ENCODE data around the gene YWHAH. TPM values are rescaled to one million over a fixed set of nuclear protein-coding genes. Genes with fewer than 3 reads are reported as not detected.

The YWHAH gene
- total RNA-seq, 4 donors from 2014 or later: 93.0 to 111 (median 103) TPM

DNA sequence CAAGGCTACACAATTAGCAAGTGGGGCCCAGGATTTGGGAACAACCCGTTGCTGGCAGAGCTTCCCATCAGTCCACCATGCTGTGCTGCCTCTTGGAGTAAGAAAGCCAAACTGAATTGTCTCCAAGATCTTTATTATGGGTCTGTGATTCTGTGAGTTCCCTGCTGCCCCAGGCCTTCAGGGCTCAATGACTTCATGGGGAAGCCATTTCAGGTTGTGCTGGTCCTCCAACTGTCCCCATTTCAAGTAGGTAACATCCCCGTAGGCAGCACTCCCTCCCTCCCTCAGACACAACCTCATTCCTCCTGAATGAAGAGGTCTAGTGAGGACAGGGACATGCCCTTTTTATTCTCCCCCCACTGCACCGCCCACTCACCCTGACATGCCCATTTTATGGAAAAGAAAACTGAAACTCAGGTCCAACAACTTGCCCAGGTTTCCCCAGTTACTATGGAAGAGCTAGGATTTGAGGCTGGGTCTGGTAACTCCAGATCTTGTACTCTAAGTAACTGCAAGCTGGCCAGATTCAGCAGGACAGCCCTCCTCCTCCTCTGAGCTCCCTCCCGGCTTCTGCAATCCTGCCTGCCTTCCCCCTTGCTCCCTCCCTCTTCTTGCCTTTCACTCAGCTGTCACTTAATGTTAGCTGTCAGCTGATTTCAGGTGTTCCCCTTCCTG is 8.2 kb upstream of the YWHAH start:
- DNase-seq: no peak
- no peaks in the 10 kb centered on the region for H3K4me1 ChIP-seq
- no peaks in the 10 kb centered on the region for H3K36me3 ChIP-seq
- 66% methylated on average over 4 of the region's 4 CpGs for WGBS, 2 donors
- intact Hi-C loops (cut with DNase I): no loop called here
- H3K4me3 ChIP-seq (replicated peaks in 1 of 3): no peak overlapping the region
- TF ChIP-seq POLR2A (IDR thresholded peaks at IDR 0.05): no peak
- TF ChIP-seq, protein P1, sequence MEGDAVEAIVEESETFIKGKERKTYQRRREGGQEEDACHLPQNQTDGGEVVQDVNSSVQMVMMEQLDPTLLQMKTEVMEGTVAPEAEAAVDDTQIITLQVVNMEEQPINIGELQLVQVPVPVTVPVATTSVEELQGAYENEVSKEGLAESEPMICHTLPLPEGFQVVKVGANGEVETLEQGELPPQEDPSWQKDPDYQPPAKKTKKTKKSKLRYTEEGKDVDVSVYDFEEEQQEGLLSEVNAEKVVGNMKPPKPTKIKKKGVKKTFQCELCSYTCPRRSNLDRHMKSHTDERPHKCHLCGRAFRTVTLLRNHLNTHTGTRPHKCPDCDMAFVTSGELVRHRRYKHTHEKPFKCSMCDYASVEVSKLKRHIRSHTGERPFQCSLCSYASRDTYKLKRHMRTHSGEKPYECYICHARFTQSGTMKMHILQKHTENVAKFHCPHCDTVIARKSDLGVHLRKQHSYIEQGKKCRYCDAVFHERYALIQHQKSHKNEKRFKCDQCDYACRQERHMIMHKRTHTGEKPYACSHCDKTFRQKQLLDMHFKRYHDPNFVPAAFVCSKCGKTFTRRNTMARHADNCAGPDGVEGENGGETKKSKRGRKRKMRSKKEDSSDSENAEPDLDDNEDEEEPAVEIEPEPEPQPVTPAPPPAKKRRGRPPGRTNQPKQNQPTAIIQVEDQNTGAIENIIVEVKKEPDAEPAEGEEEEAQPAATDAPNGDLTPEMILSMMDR (IDR thresholded peaks at IDR 0.05): no peak
- no peaks in the 10 kb centered on the region for H3K9me3 ChIP-seq
- no peaks in the 10 kb centered on the region for H3K27me3 ChIP-seq
- H3K27ac ChIP-seq: no peak overlapping the region

DNA sequence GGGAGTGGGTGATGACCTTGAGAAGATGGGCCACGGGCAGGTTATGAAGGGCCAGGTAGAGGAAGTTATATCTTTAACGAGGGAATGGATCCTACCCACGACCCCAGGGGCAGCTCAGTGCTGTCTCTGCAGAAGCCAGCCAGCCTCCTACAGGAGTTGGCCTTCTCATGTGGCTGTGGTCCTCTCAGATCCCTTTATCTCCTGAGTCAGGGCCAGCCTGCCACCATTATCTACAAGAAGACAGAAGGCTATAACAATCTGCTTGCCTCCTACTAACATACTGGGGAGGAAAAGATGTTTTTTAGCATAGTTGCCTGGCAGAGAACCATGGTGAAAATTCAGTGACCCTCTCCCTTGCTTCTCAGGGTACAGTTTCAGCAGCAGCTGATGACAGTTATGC is 7.0 kb upstream of the YWHAH start:
- H3K27ac ChIP-seq: no peak overlapping the region
- H3K4me3 ChIP-seq (replicated peaks in 1 of 3): no peak overlapping the region
- WGBS, 2 donors: 64 to 77% methylated on average over 3 of the region's 3 CpGs
- no peaks in the 10 kb centered on the region for H3K9me3 ChIP-seq
- no peaks in the 10 kb centered on the region for H3K27me3 ChIP-seq
- DNase-seq: no peak
- intact Hi-C loops (cut with DNase I): no loop called here
- no peaks in the 10 kb centered on the region for H3K4me1 ChIP-seq
- no peaks in the 10 kb centered on the region for H3K36me3 ChIP-seq
- TF ChIP-seq, protein P1 (IDR thresholded peaks at IDR 0.05): no peak
- TF ChIP-seq POLR2A (IDR thresholded peaks at IDR 0.05): no peak

DNA sequence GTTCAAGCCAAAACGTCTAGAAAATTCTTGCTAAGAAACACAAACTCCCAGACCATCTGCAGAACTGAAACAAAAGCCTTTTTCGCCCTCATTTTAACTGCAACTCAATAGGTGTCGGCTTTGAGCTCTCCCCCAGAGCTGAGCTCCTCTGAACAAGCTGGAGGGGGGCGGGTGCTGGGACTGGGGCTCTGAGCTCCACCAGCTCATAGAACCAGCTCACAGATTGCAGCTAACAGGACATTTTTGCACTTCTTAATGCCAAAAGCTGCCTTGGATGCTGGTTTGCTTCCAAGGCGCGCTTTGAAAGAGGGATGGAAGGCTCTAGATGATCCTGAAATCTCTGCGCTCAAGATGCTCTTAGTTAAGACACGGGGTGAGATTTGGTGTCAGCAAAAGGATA is 6.0 kb upstream of the YWHAH start:
- H3K4me3 ChIP-seq (replicated peaks in 1 of 3): no peak overlapping the region
- DNase-seq: no peak
- no peaks in the 10 kb centered on the region for H3K36me3 ChIP-seq
- TF ChIP-seq POLR2A (IDR thresholded peaks at IDR 0.05): no peak
- TF ChIP-seq, protein P1 (IDR thresholded peaks at IDR 0.05): no peak
- no peaks in the 10 kb centered on the region for H3K27me3 ChIP-seq
- no peak overlapping the region for H3K27ac ChIP-seq
- peaks cover 0 to under 1% of the 10 kb centered on the region in 2 donors for H3K4me1 ChIP-seq
- 71 to 80% methylated on average over 8 of the region's 8 CpGs for WGBS, 2 donors
- H3K9me3 ChIP-seq: no peaks in the 10 kb centered on the region
- intact Hi-C loops (cut with DNase I): no loop called here

DNA sequence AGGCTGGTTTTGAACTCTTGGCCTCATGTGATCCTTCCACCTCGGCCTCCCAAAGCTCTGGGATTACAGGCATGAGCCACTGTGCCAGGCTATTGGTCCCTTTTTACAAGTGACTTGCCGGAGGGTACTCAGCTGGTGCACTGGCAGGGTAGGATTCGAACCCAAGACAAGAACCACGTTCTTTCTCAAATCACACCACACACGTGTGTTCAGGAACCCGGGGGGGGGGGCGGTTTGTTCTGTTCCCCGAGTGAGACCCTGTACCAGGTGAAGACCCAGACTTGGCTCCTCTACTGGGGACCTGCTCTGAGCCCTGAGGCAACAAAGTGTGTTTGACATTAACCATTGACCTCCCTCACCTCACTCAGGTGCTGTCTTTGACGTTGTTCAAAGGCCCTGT is 3.8 kb upstream of the YWHAH start:
- Histone ChIP-seq H3K4me3 (replicated peaks in 1 of 3) (no peak overlapping the region), H3K27ac (no peak overlapping the region), H3K36me3 (no peaks in the 10 kb centered on the region), H3K9me3 (no peaks in the 10 kb centered on the region), H3K27me3 (no peaks in the 10 kb centered on the region), H3K4me1 (peaks cover 0 to 7% of the 10 kb centered on the region in 2 donors)
- DNase-seq: no peak
- intact Hi-C loops (cut with DNase I): loop anchor here (5.0 to 10.0 kb wide), 2 partner anchors 188 to 276 kb away; partner anchors contain the start of genes DEPDC5, PISD and PRR14L
- WGBS, 2 donors: 83 to 85% methylated on average over 9 of the region's 9 CpGs
- no peak for TF ChIP-seq POLR2A (IDR thresholded peaks at IDR 0.05)
- TF ChIP-seq, protein P1 (IDR thresholded peaks at IDR 0.05): no peak

DNA sequence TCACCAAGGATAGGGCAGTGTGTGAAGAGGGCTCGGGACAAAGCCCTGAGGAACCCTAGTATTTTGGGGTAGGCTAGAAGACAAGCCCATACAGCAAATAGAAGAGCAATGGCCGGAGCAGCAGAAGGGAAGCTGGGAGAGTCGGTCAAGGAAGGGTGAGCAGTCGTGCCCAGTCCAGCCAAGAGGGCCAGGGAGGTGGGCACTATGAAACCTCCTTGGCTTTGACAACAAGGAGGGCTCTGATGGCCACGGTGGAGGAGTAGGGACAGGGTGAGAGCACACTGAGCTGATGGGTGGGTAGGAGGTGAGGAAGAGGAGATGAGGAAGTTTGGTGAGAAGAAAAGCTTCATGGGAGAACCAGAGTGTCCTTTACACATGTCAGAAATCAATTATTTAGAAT is 2.2 kb upstream of the YWHAH start:
- no peak for DNase-seq
- Histone ChIP-seq H3K4me3 (replicated peaks in 1 of 3) (no peak overlapping the region), H3K27ac (no peak overlapping the region), H3K4me1 (peaks cover 9 to 20% of the 10 kb centered on the region in 2 donors), H3K27me3 (no peaks in the 10 kb centered on the region), H3K36me3 (no peaks in the 10 kb centered on the region), H3K9me3 (no peaks in the 10 kb centered on the region)
- TF ChIP-seq, protein P1 (IDR thresholded peaks at IDR 0.05): no peak
- no peak for TF ChIP-seq POLR2A (IDR thresholded peaks at IDR 0.05)
- intact Hi-C loops (cut with DNase I): loop anchor here (5.0 to 10.0 kb wide), 2 partner anchors 190 to 277 kb away; partner anchors contain the start of genes DEPDC5, PISD and PRR14L
- 90 to 95% methylated on average over 5 of the region's 5 CpGs for WGBS, 2 donors

Measured in thyroid gland (tissue), 4 donors.